ENCODE data around the gene CCBE1.

GRCh38 chr18:59721211-59721610 is 24.0 kb upstream of the CCBE1 start:
- TF ChIP-seq TAF1 (IDR thresholded peaks at IDR 0.05; ENCODE audit: borderline replicate concordance, low read depth, low read length) = no peak
- no peak for TF ChIP-seq POLR2A (IDR thresholded peaks at IDR 0.05; ENCODE audit: low read depth, low read length)

All from GM12892 (cell line).